GM18499 (cell line): ENCODE results near the gene AIMP1.

ENCODE experiments used
- ATAC-seq: cut with Tn5 transposase; IDR thresholded peaks from one replicate; pipeline ENCODE4 v1.9.1; 2021; ENCODE audit warnings: moderate number of reproducible peaks; ENCODE audit not compliant: insufficient read depth, unreplicated experiment

Gene AIMP1

DNA sequence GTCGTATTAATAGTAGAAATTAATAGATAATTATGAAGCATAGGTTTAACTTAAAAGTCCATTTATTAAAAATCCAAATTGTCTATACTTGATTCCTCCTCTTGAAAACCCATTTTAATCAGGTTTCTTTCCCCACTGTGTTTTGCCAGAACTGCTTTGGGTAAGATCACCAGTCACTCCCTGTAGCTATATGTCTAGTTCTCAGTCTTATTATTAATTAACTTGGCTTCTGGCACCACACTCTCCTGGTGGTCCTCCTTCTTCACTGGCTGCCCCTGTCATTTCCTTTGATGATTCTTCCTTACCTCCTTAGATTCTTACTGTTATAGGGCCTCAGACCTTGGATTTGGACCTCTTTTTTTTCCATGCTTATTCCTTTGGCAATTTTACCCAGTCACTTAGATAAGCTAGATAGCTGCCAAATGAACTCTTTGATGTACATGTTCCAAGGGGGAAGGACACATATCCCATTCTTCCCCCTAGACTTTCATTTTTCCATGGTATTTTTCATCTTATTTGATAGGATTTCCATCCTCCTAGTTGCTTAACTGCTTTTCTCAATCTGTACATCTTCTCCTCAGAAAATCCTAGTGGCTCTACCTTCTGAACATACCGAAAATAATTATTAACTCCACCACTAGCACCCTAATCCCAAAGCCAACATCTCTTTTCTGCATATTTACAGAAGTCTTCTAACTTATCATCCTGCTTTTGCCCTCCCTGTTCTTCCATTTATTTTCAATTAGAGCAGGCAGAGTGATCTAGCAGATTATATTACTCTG, 27.7 kb downstream of the AIMP1 start:
- ATAC-seq: no peak

DNA sequence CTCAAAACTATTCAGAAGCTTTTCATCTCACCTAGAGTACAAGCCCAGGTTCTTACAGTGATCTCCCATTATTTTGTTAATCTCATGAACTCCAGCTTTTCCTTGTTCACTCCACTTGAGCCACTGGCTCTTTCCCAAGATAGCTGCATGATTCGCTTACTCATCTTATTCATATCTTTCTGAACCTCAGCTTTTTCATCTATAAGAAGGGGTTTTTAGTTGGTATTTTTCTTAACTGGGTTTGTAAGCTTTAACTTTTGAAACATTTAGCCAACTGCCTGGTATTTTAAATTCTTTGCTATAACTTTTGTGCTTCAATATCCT, 28.3 kb downstream of the AIMP1 start:
- ATAC-seq: no peak

DNA sequence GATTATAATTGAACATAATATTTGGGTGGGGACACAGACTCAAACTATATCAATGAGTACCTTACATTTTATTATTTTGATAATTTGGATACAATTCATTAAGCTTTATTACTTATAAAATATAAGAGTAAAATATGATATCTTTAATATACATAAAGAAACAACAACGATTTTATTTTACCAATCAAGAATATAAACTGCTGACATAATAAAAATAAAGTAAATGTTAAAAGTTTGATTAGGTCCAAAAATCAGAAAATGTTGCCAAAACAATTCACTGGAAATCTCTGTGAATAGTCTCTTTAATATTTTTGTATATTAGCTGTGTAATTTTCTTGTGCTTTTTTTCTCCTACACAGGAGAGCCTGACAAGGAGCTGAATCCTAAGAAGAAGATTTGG, 30.8 kb downstream of the AIMP1 start:
- ATAC-seq: no peak

DNA sequence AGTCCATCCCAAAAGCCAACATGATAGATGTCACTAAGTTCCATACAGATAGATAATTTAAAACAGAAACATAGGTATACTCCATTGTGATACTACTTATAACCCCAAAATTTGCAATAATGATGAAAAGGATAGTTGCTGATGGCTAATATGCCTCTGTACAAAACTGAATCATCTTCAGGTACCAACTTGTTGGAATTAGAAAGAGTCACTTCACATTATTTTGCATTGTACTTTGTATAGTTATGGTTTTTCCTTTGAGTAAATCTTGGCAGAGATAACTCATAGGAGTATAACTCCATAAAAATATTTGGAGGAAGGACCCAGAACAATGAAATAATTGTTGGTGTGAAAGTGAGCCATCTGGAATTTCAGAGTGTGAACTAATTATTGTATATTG, 34.7 kb downstream of the AIMP1 start:
- ATAC-seq: no peak

DNA sequence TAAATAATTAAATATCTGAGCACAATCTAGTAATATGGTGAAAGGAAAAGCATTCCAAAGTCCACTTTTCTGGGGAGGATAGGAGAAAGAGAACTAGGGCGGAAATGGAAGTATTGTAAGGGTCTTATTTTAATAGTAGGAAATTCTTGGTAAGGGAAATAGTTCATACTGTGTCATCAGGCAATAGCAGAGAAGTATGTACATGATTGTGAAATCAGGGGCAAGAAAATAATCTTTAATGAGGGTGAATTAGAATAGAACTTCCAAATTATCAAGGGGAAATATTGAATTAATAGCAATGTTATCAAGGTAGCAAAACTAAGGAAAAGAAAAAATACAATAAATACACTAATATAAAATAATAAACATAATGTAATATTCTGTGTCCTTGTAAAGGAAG, 37.4 kb downstream of the AIMP1 start:
- no peak for ATAC-seq

DNA sequence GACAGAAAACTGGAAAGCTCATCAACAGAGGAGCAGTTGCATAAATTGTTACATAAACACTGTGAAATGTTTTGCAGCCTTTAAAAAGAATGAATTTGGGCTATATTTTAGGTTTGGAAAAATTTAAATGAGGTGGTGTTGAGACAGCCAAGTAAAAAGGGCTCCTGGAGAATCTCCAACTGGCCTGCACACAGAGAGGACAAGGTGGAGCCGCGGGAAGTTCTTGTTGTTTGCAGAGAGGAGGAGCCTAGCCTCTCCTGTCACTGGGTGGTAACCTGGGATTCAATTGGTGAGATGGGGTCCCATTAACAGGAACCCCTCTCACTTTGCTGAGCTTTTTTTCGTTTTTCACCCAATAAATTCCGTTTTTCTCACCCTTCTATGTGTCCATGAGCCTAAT, 38.8 kb downstream of the AIMP1 start:
- no peak for ATAC-seq

DNA sequence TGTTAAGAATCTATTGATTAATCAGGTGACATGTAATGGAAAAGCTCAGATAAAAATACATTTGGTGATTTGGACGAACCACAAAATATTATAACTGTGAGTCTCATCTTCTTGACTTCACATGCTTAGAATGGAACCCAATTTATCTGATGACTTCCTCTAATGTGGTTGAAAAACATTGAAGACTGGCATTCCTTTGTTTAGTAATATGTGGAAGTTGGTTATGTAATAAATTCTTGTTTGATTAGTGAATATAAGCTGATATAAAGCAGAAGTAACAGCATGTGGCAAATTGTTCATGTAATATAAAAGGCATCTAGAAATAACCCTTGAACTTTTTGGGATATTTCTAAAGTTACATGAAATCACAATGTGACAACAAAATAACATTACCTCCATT, 42.5 kb downstream of the AIMP1 start:
- no peak for ATAC-seq

DNA sequence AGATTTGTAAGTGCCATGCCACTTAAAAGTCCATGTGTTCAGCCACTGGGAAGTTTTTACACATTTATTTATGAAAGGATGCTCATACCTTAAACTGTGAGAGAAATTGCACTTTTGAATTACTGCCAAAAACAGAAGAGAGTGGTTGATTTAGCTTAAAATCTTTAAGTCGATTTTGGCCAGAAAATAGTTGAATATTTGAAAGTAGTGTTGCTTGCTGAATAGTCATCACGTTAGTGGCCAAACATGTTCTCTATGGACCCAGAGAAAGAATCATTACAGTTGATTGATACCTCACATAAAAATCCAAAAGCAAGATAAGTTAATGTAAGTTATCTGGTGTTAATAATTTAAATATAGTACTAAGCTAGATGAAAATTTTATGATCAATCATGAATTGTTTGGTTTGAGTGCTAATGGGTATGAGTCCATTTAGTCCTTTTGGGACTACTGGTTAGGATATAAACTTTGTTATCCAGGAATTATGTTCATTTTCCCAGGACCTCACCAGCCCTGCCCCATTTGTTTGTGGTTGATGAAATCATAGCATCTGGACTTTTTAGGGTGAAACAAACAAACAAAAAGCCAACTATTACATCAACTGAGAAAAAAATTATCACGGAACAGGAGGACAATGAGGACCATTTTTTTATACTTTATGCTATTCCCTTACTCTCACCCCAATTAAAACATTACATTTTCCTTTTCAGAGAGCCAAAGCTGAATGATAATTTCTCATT, 45.9 kb downstream of the AIMP1 start:
- ATAC-seq: no peak

DNA sequence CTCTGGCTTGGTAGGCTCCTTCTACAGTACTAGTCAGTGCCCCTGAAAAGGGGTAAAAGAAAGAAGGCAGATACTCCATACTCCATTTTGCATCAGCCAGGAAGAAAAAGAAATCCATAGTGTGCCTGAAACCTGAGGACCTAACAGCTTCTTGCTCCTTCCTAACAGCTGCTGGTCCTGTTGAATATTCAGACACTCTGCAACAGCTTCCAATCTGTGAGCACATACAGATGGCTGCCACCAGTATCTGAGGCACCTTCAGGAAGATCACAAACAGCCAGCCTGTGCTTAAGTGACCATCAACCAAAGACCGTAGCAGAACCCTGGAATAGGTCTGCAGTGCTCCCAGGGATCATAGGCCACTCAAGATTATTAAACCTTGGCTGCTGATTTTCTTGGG, 47.9 kb downstream of the AIMP1 start:
- no peak for ATAC-seq

DNA sequence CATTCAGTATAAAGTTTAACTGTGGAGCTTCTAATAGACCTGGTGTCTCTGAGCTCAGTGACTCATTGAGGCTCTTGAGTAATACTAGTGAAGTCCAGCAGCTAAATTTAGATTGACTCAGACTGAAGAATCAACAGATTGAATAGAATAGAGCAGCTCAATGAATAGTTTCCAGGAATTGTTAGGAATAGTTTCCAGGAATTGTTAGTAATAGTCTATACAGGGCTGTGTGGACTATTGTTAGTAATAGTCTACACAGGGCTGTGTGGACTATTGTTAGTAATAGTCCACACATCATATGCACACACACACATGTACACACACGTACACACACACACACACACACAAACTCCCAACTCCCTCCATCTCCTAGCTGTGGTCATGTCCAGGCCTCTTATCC, 49.3 kb downstream of the AIMP1 start:
- ATAC-seq: no peak

DNA sequence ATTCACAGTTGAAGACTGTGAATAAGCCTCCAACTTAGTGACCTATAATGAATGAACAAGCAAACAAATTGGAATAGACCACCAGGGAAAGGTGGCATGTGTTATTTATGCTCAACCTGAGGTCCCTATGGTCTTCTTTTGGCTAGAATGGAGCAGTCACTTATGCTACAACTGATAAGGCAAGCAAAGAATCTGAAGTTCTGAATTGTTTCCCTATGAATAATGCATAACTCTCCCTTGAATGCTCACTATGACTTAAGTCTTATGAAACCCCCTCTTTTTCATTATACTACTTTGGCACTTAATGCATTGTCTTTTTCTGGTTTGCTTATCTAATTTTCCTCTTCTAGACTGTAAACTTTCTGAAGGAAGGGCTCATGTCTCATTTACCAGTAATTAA, 49.7 kb downstream of the AIMP1 start:
- no peak for ATAC-seq

DNA sequence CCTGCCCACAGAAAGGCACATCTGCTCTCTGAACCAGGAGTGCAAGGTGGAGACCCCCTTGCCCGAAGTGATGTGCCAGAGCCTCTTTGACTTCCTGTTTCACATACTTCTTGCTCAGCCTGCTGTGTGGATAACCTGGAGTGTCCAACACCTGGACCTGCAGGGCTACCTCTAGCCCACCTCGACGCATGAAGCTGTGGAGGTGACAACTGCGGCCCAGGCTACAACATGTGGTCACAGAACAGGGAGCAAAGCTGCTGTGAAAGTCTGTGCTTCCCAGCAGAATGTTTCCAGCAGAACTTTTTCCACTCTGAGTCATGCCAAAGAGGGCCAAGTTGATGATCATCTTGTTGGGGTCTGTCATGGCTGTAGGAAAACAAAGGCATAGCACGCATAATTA, 50.7 kb downstream of the AIMP1 start:
- ATAC-seq: no peak

DNA sequence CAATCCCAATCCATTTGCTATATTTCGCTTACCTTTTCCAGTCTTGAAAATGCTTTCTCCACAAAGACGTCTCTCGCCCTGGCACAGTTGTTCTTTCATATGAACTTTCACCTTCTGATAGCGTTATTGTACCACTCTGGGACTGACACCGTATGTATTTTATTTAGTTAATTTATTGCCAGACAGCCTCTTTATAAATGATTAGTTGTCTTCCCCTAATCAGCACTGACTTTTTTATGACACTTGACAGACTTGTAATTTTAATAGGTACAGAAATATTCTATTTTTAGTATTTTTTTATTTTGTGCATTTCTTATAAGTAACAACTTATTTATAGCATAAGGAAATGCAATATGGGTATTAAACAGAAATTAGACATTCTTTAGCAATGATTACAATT, 52.3 kb downstream of the AIMP1 start, which contains the start of gene GIMD1:
Gene GIMD1 (minus strand): TSS at position 101 of the 400 bp plus-strand sequence. CDS start 1,343 bp downstream, outside the sequence.
- ATAC-seq: no peak

DNA sequence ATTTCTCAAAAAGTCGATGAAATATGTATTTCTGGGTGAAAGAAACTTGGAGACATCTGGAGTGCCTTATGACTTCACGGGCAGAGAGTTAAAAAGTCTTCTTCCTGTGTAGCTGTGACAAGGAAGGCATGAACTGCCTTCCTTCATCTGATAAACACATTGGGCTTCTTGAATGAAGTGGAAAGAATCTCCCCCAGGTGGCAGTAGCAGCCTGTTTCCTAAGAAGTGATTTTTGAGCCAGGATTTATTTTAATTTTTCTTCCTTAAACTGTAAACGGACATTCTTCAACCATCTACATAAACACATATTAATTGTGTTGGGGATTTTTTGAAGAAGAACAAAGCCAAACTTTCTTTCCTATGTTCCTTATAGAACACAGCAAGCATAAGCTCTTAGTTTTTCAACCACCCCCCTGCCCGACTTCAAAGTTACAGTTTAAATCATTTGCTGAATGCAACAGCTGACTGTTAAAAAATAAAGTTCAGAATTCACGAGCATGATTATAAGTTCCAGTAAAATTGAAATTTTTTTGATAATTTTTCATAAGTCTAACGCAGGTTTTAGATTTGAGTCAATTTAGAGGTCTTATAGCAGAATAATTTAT, 53.2 kb downstream of the AIMP1 start:
- ATAC-seq: no peak

DNA sequence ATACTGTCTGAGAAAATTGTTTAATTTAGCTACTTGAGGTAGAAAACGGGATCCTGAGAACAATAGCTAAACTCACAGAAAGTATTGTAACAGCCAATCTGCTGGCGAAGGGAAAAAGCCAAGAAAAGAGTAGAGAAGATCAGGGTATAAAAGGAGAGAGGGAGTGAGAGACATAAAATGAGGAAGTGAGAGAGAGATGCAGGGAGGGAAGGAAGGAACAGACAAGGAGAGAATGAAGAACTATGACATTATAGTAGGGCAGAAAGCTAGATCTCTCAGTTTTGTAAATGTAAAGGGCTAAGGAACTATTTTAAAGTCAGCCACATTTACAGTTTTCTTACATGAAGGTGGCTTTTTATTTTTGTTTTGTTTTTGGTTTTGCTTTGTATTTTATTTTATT, 53.9 kb downstream of the AIMP1 start:
- ATAC-seq: no peak

DNA sequence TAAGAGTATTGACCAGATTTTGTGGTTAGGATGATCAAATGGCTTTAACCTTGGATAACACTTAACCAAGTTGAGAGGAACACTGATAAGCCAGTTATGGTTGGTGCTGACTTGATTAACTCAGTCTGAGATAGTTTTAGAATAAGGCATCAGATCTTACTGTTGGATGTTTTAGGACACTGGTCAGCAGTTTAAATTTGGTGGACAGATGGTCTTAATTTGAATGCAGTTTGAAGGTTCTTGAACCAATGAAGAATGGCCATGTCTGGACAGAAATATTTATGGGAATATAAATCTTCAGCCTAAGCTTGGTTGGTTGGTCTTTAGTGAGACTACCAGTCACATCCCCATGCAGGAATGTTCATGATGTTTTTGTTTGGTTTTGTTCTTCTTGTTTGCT, 54.8 kb downstream of the AIMP1 start:
- ATAC-seq: no peak

DNA sequence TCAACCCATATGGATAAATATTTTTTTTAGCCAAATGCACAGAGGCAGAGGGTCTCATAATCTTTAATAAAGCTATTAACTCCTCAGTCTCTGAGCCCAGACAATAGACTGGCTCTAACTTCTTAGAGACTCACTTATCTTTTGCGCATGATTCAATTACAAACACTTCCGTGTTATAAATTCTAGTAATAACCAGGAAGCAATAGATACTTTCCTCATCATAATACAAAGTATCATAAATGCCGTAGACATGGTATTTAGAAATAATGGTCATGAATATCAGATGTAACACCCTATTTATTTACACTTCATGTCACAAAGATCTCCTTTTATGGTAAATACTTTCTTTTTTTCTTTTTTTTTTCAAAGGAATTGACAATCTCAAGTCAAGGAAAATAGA, 56.7 kb downstream of the AIMP1 start:
- ATAC-seq: no peak

DNA sequence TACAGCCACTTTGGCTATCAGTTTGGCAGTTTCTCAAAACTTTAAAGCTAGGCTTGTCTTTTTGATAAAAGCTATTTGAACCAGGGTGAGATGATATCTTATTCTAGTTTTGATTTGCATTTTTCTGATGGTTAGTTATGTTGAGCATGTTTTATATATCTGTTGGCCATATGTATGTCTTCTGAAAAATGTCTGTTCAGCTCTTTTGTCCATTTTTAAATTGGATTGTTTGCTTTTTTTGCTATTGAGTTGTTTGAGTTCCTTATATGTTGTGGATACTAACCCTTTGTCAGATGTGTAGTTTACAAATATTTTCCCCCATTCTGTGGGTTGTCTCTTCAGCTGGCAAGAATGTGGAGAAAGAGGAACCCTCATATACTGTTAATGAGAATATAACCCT, 63.8 kb downstream of the AIMP1 start:
- no peak for ATAC-seq

DNA sequence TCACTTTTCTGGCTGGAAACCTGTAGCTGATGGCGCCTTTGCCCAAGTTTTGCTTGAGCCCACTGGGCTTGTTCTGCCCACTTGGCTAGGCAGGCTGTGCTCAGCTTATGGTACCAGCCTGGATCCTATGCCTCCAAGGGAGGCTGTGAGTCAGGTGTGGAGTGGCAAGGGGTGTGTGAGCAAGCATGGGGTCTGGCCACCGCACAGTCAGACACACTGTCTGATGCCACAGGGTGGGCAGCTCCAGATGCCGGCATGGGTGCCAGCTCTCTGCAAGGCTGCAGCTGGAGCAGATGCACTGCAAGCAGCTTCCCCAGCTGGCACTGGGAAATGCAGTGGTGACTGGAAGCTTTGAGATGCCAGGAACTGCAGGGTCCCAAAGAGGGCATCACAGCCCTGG, 68.5 kb downstream of the AIMP1 start:
- no peak for ATAC-seq

DNA sequence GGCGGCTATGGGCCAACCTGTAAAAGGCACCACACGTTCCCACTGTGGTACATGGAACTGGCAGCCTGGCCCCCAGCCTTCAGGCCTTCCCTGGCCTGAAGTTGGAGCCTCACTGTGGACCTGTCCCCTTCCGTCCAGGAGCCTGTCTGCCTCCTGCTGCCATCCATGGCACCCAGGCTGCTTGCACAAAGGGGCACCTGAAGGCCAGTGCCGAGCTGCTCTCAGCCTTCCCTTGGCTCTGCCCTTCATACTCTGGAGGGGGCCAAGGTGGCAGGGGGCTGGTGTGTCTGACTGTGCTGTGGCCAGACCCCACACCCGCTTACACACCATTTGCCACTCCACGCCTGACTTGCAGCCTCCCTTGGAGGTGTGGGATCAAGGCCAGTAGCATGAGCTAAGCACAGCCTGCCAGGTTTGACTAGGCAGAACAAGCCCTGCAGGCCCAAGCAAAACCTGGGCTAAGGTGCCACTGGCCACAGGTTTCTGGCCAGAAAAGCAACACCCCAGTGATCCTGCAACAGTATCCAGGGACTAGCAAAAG, 69.6 kb downstream of the AIMP1 start:
- ATAC-seq: no peak

DNA sequence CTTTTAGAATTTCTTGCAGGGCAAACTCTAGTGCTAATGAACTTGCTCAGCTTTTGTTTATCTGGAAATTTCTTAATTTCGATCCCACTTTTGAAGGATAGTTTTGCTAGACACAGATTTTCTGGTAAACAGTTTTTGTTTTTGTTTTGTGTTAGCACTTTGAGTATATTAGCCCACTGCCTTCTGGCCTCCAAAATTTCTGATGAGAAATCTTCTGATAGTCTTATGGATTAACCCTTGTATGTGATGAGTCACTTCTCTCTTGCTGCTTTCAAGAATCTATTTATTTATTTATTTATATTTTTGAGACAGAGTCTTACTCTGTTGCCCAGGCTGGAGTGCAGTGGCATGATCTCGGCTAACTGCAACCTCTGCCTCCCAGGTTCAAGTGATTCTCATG, 79.2 kb downstream of the AIMP1 start:
- no peak for ATAC-seq
